Right lung (tissue), 5 donors: ENCODE measurements around the gene ARIH2. TPM values are rescaled to one million over a fixed set of nuclear protein-coding genes. Genes with fewer than 3 reads are reported as not detected.
A peak's percentile ranks its signal among the peaks of the same experiment; 100 is the strongest.
"Not testable (repeated sequence)": the region's sequence is repeated elsewhere in the genome, so short reads cannot be mapped to it uniquely, and the experiment has no call there.

Experiments used
- DNase-seq, 2 donors: peaks; one replicate each; pipeline ENCODE4 v3.0.0-alpha.2; 2013
- polyA plus RNA-seq, 5 donors: library from polyadenylated mRNA; unstranded; fragments of 120-200 nt; gene quantifications; one replicate each; pipeline versions ENCODE4 v1.2.1 to v1.2.3, GENCODE V29; 2013; ENCODE audit warnings: inconsistent platforms in 1 of 5, low replicate concordance in 1 of 5; ENCODE audit not compliant: insufficient read length in 5 of 5, insufficient read depth in 1 of 5

ARIH2 gene
- polyA plus RNA-seq, 5 donors, result 72.0 to 94.8 (median 77.5) TPM

DNA sequence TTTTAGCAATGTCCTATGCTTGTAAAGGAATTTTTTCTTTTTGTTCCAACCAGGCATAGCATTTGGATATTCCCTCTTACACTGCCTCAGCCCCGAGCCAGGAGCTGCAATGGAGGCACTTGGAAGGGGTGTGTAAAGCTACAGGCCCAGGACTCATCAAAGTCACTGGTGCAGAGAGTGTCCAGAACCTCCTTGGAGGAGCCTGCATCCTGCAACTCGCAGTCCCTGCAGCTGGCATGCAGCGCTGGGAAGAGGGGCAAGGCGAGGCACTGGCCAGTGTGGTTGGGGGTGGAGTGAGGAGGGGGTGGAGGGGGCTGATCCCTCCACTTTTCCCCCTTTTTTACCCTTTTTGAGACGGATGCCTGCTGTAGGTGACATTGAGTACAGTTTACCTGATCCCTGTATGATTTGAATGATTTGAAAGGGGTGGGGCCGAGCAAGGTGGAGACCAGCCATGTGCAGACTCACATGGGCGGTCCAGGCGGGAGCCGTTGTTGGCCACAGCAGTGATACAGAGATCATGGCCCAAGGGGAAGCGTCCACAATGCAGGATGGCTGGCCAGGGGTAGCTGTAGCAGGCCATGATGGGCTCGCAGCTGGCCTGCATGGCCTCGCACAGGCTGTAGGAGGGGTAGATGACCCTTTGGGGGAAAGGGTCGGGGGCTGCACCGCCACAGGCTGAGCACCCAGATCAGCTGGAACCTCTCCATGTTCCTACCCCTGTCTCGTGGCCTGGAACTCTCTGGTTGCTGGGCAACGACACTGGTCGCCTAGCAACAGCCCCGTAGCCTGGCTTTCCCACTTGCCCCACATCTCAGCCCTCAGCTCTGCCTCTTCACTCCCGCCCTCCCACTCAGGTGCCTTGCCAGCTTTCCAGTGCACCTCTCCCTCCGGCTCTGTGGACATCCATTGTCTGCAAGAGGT, 79.3 kb downstream of the ARIH2 start:
- DNase-seq, result no peak

DNA sequence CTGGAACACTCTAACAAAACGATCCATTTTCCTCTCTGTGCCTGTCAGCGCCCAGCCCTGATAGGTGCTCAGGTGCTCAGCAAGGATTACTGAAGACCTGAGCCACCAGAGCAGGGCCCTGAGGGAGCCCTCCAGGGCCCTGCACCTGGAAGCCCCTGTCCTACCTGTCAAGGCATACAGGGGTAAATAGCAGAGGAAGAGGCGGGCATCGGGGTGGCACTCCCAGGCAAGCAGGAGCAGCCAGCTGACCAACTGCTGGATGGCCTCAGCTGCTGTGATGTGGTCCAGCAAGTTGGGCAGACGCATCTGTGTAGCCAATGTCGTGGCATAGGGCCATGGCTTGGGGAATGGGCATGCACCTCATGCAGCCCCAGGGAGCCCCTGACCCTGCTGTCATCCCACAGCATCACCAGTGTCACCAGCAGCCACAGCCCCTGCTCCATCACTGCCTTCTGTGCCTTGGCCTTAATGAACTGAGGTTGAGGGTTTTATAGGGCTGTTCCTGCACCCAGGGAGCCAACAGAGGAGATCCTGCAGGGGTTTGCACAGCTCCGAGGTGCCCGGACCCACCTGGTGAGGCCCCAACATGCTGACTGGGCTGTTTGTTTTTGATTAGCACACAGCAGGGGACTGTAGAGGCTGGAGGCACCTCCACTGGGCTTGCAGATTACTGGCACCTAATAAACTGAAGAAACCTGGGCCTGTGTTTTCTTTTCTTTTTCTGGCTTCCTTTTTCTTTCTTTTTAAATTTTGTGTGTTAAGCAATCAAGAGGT, 80.6 kb downstream of the ARIH2 start:
- no peak for DNase-seq

DNA sequence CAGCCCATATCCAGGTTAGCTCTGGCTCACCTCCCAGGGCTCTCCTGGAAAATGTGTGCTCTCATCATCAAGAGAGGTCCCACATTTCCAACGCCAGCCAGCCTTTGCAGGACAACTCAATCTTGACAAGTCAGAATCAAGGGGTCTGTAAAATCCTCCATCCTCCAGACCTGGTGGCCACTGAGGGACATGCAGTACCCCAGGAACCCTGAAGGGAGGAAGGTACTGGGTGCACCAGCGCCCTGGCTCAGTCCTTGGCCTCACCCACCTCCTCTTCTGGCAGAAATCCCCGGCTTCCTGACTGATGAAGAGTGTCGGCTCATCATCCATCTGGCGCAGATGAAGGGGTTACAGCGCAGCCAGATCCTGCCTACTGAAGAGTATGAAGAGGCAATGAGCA, 82.5 kb downstream of the ARIH2 start:
- DNase-seq, result no peak

DNA sequence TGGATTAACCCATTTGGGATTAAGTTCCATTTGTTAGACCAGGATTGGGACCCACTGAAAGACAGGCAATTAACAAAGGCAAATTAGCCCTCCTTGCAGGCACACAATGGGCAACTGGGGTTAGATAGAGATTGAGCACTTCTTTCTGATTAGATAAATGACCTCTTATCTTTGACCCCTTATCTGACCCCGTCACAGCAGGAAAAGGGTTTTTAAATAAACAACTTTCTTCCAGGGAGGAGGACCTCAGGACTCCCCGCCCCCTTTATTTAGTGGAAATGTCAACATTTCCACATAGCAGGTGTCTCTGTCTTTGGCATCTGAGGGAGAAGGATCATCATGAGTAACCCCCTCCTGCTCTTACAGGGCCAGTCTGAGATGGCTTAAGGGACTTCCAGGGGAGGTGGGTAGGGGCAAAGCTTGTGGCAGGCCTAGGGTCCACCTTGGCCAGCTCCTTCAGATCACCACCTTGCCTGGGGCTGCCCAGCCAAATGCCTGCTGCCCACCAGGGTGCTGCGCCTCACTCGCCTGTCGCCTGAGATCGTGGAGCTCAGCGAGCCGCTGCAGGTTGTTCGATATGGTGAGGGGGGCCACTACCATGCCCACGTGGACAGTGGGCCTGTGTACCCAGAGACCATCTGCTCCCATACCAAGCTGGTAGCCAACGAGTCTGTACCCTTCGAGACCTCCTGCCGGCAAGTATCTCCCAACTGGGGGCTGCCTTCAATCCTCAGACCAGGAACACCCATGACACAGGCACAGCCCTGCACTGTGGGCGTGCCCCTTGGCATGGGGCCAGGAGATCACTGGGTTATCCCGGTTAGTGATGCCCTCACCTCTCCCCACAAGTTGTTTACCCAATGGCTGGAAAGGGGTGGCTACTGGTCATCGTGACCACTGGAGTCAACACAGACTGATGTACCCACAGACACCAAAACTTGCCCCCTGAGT, 86.0 kb downstream of the ARIH2 start:
- DNase-seq, result no peak

DNA sequence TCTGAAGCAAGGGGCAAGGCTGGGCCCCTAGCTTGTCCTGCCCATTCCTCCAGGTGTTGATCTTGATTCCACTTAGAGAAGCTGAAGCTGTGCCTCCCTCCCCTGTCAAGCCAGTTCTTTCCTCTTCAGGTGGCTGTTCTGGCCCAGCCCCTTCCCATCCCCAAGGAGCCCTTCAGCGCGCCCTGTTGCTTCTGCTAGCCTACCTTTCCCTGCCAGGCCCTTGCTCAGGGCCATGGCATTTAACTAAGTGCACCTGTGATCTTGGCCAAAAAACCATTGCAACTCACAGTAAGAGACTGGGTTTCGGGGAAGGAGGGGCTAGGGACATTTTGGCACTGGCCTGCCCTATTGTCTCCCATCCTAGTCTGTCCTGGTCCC, 86.7 kb downstream of the ARIH2 start:
- DNase-seq, result no peak

DNA sequence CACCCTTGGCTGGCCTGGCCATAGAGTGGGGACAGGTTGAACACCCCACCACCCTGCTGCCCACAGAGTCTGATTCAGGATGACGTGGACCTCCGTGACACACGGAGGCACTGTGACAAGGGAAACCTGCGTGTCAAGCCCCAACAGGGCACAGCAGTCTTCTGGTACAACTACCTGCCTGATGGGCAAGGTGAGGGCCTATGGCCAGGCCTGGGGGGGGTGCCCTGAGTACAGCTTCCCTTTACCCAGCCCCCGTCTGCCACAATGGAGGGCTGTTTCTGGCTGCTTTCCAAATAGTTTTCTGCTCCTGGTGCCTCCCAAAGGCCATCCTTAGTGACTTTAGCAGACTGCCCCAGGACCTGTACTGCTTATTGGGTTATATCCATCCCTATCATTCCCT, 87.4 kb downstream of the ARIH2 start:
- no peak for DNase-seq

DNA sequence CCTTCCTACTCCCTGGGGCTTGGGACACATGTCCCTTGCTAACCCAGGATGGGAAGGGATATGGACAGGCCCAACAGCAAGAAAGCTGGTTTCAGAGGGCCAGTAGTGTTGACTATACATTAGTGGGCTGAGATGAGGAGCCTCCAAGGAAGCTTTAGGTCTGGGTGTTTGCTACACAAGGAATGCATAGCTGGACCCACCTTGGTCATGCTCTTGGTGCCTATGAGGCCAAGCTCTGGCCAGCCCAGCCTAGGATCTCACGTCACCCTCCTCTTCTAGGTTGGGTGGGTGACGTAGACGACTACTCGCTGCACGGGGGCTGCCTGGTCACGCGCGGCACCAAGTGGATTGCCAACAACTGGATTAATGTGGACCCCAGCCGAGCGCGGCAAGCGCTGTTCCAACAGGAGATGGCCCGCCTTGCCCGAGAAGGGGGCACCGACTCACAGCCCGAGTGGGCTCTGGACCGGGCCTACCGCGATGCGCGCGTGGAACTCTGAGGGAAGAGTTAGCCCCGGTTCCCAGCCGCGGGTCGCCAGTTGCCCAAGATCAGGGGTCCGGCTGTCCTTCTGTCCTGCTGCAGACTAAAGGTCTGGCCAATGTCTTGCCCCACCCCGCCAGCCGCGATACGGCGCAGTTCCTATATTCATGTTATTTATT, 87.9 kb downstream of the ARIH2 start:
- DNase-seq, result peak in 1 of 2 donors; percentile 38

DNA sequence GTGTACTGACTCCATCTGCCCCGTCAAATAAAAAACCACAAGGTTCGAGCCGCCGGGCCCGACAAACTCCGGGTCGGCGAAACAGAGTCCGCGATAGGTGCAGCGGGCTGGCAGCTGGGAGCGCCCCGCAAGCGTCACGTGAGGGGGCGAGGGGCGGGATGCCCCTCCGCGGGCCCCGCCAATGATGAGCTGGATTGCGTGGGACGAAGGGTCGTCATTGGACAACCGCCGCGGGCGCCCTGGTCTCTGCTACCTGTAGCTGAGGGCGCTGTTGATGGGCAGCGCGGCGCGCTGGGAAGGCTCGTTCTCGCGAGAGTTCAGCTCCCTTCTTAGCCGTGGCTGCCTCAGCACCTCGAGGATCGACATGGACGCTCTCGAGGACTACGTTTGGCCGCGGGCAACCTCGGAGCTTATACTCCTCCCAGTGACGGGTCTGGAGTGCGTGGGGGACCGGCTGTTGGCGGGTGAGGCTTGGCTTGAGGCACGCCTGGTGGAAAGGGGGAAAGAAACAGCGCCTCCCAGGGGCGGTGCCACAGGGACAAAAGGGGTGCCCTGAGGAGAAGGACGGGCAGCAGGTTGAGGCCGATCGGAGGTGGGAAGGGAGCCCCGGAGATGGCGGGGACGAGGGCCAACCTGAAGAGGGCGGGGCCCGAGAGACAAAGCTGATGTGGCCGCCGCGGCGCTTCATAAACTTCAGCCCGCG, 88.6 kb downstream of the ARIH2 start, which contains the start of gene WDR6:
TSS of gene WDR6 (plus strand) at position 324 of the 703 bp plus-strand sequence. CDS start at position 365, 41 bp downstream.
- peak; percentile 95 to 96 for DNase-seq

DNA sequence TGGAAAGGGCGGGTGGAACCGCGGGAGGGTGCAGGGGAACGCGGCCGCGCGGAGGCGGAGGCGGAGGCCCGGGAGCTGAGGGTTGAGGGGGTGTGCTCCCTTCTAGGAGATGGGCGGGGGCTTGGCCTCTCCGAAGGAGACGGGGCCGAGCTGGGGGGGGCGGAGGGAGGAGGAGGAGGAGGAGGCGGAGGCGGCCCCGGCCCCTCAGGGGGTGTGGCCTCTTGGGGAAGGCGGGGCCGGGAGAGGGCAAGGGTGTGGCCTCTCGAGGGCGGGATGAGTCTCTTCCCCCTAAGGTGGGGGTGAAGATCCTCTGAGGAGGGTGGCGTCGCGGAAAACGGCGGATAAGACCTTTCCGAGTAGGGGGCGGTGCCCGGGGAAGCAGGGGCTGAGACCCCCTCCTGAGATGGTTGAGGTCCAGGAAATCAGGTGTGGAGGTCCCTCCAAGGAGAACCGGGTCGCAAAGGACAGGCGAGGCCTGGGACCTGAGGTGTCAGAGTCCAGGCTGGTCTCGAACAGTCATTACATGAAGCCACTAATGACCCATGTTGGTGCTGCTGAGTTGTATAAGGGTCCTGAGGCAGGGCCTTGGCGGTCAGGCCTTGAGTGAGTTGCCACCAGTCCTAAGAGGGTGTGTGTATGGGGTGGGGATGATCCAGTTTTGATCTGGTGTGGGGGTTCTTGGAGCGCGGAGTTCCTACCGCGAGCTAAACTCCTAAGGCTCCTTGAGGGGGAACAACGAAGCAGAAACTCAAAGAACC, 89.3 kb downstream of the ARIH2 start:
- DNase-seq, result peak; percentile 79

DNA sequence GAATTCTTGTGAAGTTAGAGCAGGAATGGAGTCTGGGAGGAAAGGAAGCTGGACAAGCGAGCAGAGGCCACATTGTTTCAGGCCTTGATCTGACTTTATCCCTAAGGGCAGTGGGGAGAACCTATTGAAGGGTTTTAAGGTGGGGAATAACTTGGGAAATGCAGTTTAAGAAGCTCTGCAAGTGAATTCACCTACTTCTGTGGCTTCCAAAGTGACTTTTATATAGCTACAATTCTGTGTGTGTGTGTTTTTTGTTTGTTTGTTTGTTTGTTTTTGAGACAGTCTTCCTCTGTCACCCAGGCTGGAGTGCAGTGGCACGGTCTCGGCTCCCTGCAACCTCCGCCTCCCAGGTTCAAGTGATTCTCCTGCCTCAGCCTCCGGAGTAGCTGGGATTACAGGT, 90.0 kb downstream of the ARIH2 start:
- DNase-seq, result not testable (repeated sequence)

DNA sequence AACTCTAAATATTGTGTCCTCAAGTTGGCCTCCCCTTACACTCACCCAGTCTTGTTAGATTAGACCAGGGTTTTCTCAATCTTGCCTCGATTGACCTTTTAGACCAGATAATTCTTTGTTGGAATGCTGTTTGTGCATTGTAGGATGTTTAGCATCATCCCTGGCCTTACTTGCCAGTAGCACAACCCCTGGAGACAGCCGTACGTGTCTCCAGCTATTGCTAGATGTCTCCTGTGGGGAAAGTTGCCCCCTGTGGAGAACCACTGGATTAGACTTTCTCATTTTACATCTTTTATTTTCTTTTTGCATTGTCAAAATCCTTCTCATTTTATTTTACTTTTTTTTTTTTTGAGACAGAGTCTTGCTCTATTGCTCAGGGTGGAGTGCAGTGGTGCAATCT, 90.8 kb downstream of the ARIH2 start:
- no peak for DNase-seq

DNA sequence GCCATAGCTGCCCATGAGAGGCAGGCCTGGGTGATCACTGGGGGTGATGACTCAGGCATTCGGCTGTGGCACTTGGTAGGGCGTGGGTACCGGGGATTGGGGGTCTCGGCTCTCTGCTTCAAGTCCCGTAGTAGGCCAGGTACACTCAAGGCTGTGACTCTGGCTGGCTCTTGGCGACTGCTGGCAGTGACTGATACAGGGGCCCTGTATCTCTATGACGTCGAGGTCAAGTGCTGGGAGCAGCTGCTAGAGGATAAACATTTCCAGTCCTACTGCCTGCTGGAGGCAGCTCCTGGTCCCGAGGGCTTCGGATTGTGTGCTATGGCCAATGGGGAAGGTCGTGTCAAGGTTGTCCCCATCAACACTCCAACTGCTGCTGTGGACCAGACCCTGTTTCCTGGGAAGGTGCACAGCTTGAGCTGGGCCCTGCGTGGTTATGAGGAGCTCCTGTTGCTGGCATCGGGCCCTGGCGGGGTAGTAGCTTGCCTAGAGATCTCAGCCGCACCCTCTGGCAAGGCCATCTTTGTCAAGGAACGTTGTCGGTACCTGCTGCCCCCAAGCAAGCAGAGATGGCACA, 93.9 kb downstream of the ARIH2 start:
- no peak for DNase-seq

DNA sequence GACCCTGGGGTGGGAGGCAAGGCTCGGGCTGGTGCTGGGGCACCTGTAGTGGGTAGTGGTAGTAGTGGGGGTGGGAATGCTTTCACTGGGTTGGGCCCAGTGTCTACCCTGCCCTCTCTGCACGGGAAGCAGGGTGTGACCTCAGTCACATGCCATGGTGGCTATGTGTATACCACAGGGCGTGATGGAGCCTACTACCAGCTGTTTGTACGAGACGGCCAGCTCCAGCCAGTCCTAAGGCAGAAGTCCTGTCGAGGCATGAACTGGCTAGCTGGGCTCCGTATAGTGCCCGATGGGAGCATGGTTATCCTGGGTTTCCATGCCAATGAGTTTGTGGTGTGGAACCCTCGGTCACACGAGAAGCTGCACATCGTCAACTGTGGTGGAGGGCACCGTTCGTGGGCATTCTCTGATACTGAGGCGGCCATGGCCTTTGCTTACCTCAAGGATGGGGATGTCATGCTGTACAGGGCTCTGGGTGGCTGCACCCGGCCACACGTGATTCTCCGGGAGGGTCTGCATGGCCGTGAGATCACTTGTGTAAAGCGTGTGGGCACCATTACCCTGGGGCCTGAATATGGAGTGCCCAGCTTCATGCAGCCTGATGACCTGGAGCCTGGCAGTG, 94.6 kb downstream of the ARIH2 start:
- DNase-seq, result no peak

DNA sequence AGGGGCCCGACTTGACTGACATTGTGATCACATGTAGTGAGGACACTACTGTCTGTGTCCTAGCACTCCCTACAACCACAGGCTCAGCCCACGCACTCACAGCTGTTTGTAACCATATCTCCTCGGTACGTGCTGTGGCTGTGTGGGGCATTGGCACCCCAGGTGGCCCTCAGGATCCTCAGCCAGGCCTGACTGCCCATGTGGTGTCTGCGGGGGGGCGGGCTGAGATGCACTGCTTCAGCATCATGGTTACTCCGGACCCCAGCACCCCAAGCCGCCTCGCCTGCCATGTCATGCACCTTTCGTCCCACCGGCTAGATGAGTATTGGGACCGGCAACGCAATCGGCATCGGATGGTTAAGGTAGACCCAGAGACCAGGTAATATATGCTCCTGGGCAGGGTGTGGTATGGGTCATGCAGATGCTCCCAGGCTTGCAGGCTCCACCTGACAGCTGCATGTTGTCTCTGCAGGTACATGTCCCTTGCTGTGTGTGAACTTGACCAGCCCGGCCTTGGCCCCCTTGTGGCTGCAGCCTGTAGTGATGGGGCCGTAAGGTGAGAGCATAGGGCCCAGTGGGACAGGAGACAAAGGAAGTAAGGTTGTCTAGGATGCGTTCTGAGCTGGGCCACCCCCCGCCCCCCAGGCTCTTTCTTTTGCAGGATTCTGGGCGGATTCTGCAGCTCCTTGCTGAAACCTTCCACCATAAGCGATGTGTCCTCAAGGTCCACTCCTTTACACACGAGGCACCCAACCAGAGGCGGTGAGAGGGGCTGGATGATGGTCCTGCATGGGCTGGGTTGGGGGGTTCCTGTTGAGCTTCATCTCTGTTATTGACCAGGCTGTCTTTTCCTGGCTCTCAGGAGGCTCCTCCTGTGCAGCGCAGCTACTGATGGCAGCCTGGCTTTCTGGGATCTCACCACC, 95.4 kb downstream of the ARIH2 start:
- DNase-seq, result no peak

DNA sequence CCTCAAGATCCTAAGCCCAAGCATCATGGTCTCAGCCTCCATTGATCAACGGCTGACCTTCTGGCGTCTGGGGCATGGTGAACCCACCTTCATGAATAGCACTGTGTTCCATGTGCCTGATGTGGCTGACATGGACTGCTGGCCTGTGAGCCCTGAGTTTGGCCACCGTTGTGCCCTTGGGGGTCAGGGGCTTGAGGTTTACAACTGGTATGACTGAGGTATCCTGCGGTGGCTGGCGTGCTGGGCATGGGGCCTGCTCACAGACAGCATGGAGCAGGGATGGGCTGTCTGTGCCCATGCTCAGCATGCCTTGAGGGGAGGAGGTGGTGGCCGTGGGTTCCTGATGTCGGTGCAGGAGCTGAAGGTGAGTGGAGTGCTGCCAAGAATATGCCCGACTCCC, 96.4 kb downstream of the ARIH2 start:
- no peak for DNase-seq

DNA sequence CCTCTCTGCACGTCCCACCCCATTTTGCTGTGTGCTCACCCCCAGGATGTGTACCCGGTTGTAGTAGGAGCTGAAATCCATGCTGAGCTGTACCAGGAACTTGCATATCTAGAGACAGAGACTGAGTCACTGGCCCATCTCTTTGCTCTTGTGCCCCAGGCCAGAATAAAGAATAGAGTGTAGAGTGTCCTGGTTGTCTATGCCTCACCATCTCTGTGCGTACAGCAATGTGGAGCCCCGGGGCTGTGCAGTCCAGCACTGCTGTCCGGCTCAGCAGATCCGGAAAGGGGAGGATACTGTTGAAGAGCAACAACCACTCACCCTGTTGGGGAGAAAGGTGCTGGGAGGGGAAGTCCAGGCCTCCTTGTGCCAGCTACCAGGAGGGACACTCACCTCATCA, 97.1 kb downstream of the ARIH2 start:
- DNase-seq, result no peak

DNA sequence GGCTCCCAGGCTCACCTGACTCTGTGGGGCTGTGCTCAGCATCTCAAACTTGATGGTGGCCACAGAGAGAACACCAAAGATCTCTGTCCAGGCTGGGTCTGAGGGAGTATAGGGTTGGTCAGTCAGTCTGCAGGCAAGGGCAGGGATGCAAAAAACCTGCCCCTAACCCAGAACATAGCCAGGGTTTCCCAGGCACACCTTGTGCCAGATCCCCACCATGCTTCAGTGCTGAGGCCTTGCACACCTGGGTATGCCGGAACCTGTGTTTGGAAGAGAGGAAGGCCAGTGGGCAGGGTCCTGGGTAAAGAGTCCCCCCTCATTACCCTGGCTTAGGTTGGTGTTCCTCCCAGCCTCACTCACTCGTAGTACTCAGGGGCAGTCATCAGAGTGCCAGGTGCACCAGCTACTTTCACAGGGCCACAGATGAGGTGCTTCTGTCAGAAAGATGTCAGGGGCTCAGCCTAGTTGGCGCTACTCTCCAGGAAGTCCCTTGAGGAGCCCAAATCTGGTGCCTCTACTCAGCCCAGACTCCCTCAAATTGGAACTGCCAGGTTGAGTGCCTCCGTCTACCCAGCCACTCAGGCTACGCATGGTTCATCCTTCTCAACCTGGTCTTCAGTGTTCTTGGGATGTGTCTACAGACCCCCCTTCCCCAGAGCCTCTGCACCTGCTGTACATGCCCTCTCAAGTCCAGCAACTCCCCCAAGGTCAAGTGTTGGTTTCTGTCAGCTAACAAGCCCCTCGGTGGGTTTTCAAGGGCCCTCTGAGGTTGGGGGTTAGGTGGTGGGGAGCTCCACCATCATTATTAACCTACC, 98.0 kb downstream of the ARIH2 start:
- no peak for DNase-seq
